PFSK-1 (cell line): ENCODE data around the gene RAB7A.

Source experiments
- FOXP2 ChIP-seq: optimal IDR thresholded peaks from 2 replicates; pipeline ENCODE3; 2011; ENCODE audit warnings: borderline replicate concordance, control low read depth, inconsistent platforms; ENCODE audit not compliant: insufficient read depth; ENCODE audit errors: extremely low read length, extremely low read depth
- POLR2AphosphoS5 ChIP-seq: IDR thresholded peaks from 2 replicates; pipeline ENCODE4 v1.6.1; 2012; ENCODE audit warnings: low read depth, mild to moderate bottlenecking, control low read depth, low read length, moderate library complexity
- TAF1 ChIP-seq: IDR thresholded peaks from 2 replicates; pipeline ENCODE4 v1.6.1; 2012; ENCODE audit warnings: low read length, control low read depth, borderline replicate concordance; ENCODE audit not compliant: insufficient read depth
- TF ChIP-seq, protein P1 (sequence below), 2 experiments: IDR thresholded peaks; 2 replicates each; pipeline versions ENCODE4 v1.6.1 to v1.8.0; 2011 to 2012; ENCODE audit warnings: low read depth in 2 of 2, low read length in 2 of 2, control low read depth in 1 of 2, inconsistent platforms in 1 of 2, mild to moderate bottlenecking in 1 of 2, moderate library complexity in 1 of 2; ENCODE audit not compliant: insufficient read depth in 1 of 2

DNA sequence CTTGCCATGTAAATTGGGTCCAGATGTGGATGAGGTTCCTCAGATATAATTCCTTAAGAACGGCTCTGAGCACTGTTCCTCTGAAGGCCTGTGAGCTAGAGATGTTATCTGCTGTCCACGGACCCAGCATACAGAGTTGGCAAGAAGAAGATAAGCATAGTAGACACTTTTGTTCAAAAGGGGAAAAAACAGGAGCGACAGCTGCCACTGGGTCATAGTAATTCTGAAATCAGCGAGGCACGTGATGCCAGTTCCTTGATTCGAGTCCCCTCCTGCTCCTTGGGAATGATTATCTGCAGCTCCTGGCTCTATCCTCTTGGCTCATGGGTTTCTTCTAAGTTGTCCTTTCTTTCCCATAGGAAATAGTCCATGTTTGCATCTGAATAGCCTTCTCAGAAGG, 2.5 kb upstream of the RAB7A start:
- TF ChIP-seq TAF1 (no peak), POLR2AphosphoS5 (no peak), FOXP2 (no peak)
- TF ChIP-seq, protein P1, sequence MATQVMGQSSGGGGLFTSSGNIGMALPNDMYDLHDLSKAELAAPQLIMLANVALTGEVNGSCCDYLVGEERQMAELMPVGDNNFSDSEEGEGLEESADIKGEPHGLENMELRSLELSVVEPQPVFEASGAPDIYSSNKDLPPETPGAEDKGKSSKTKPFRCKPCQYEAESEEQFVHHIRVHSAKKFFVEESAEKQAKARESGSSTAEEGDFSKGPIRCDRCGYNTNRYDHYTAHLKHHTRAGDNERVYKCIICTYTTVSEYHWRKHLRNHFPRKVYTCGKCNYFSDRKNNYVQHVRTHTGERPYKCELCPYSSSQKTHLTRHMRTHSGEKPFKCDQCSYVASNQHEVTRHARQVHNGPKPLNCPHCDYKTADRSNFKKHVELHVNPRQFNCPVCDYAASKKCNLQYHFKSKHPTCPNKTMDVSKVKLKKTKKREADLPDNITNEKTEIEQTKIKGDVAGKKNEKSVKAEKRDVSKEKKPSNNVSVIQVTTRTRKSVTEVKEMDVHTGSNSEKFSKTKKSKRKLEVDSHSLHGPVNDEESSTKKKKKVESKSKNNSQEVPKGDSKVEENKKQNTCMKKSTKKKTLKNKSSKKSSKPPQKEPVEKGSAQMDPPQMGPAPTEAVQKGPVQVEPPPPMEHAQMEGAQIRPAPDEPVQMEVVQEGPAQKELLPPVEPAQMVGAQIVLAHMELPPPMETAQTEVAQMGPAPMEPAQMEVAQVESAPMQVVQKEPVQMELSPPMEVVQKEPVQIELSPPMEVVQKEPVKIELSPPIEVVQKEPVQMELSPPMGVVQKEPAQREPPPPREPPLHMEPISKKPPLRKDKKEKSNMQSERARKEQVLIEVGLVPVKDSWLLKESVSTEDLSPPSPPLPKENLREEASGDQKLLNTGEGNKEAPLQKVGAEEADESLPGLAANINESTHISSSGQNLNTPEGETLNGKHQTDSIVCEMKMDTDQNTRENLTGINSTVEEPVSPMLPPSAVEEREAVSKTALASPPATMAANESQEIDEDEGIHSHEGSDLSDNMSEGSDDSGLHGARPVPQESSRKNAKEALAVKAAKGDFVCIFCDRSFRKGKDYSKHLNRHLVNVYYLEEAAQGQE (IDR thresholded peaks at IDR 0.05; ENCODE audit: insufficient read depth in 1 of 2, low read depth in 2 of 2, low read length in 2 of 2): no peak
